Parathyroid adenoma (tissue), 2 donors: ENCODE measurements around the gene SUPT4H1.

Experiments used
- H2AFZ ChIP-seq: fragments of 300-600 bp; sonication (generic); one replicate; pipeline ENCODE4 v1.7.0; 2017; ENCODE audit warnings: antibody characterized with exemption, mild to moderate bottlenecking
- H3K27ac ChIP-seq: fragments of 300-600 bp; sonication (generic); one replicate; pipeline ENCODE4 v1.7.0; 2017
- H3K27me3 ChIP-seq: fragments of 300-600 bp; sonication (generic); one replicate; pipeline ENCODE4 v1.7.0; 2017; ENCODE audit warnings: low read length; ENCODE audit not compliant: control insufficient read depth, insufficient read depth
- H3K36me3 ChIP-seq: fragments of 300-600 bp; sonication (generic); one replicate; pipeline ENCODE4 v1.7.0; 2017; ENCODE audit warnings: low read length; ENCODE audit not compliant: control insufficient read depth, insufficient read depth
- H3K4me1 ChIP-seq: fragments of 300-600 bp; sonication (generic); one replicate; pipeline ENCODE4 v1.7.0; 2017; ENCODE audit warnings: control low read depth
- H3K4me2 ChIP-seq: fragments of 300-600 bp; sonication (generic); one replicate; pipeline ENCODE4 v1.7.0; 2017; ENCODE audit warnings: low read length
- H3K4me3 ChIP-seq: fragments of 300-600 bp; sonication (generic); one replicate; pipeline ENCODE4 v1.7.0; 2017; ENCODE audit warnings: low read depth, low read length
- H3K79me2 ChIP-seq: fragments of 300-600 bp; sonication (generic); one replicate; pipeline ENCODE4 v1.7.0; 2017; ENCODE audit warnings: control low read depth
- H3K9ac ChIP-seq: fragments of 300-600 bp; sonication (generic); one replicate; pipeline ENCODE4 v1.7.0; 2017; ENCODE audit warnings: mild to moderate bottlenecking
- H3K9me3 ChIP-seq: fragments of 300-600 bp; sonication (generic); one replicate; pipeline ENCODE4 v1.7.0; 2017; ENCODE audit warnings: low read length; ENCODE audit not compliant: control insufficient read depth
- CTCF ChIP-seq: fragments of 300-600 bp; sonication (generic); IDR thresholded peaks from one replicate; pipeline ENCODE4 v1.7.0; 2017; ENCODE audit warnings: antibody characterized with exemption, mild to moderate bottlenecking
- donor health status: primary hyperparathyroidism.

SUPT4H1 gene

GRCh38 chr17:58375811-58376210 is 23.8 kb upstream of the SUPT4H1 start:
- Histone ChIP-seq H3K27me3 (no peaks in the 10 kb centered on the region), H3K4me1 (peaks cover 38% of the 10 kb centered on the region), H2AFZ (no peak overlapping the region), H3K4me2 (no peak overlapping the region), H3K4me3 (no peak overlapping the region), H3K36me3 (no peaks in the 10 kb centered on the region), H3K9me3 (no peaks in the 10 kb centered on the region), H3K27ac (no peak overlapping the region), H3K79me2 (peaks cover 10% of the 10 kb centered on the region), H3K9ac (no peak overlapping the region)
- TF ChIP-seq CTCF = no peak

GRCh38 chr17:58375256-58375655 is 23.3 kb upstream of the SUPT4H1 start:
- Histone ChIP-seq H2AFZ (no peak overlapping the region), H3K27ac (no peak overlapping the region), H3K36me3 (no peaks in the 10 kb centered on the region), H3K4me2 (no peak overlapping the region), H3K27me3 (no peaks in the 10 kb centered on the region), H3K9ac (no peak overlapping the region), H3K4me1 (peaks cover 36% of the 10 kb centered on the region), H3K4me3 (no peak overlapping the region), H3K9me3 (no peaks in the 10 kb centered on the region), H3K79me2 (peaks cover 14% of the 10 kb centered on the region)
- no peak for TF ChIP-seq CTCF

GRCh38 chr17:58373923-58374322 is 21.9 kb upstream of the SUPT4H1 start:
- Histone ChIP-seq H3K4me2 (no peak overlapping the region), H3K27me3 (no peaks in the 10 kb centered on the region), H3K36me3 (no peaks in the 10 kb centered on the region), H3K9me3 (no peaks in the 10 kb centered on the region), H3K79me2 (peaks cover 20% of the 10 kb centered on the region), H3K27ac (no peak overlapping the region), H2AFZ (no peak overlapping the region), H3K4me3 (no peak overlapping the region), H3K9ac (no peak overlapping the region), H3K4me1 (peaks cover 23% of the 10 kb centered on the region)
- TF ChIP-seq CTCF = no peak

GRCh38 chr17:58373003-58373402 is 21.0 kb upstream of the SUPT4H1 start:
- Histone ChIP-seq H3K9ac (no peak overlapping the region), H3K4me1 (peaks cover 21% of the 10 kb centered on the region), H3K27ac (no peak overlapping the region), H3K9me3 (no peaks in the 10 kb centered on the region), H3K79me2 (peaks cover 22% of the 10 kb centered on the region), H3K4me2 (no peak overlapping the region), H2AFZ (no peak overlapping the region), H3K36me3 (no peaks in the 10 kb centered on the region), H3K27me3 (no peaks in the 10 kb centered on the region), H3K4me3 (no peak overlapping the region)
- no peak for TF ChIP-seq CTCF

- Histone ChIP-seq H3K27ac (no peak overlapping the region), H3K4me1 (peaks cover 9% of the 10 kb centered on the region)
Measured at GRCh38 chr17:58371300-58371950, 19.4 kb upstream of the SUPT4H1 start.

More at GRCh38 chr17:58371300-58371950, 19.4 kb upstream of the SUPT4H1 start:
- H3K4me3 ChIP-seq = no peak overlapping the region
- peaks cover 27% of the 10 kb centered on the region for H3K79me2 ChIP-seq
- no peak overlapping the region for H2AFZ ChIP-seq
- no peak overlapping the region for H3K9ac ChIP-seq
- H3K9me3 ChIP-seq = no peaks in the 10 kb centered on the region
- TF ChIP-seq CTCF = no peak
- no peak overlapping the region for H3K4me2 ChIP-seq
- H3K27me3 ChIP-seq = no peaks in the 10 kb centered on the region
- no peaks in the 10 kb centered on the region for H3K36me3 ChIP-seq
